ENCODE data around the gene PRPF6.
"Not testable (repeated sequence)": the region's sequence is repeated elsewhere in the genome, so short reads cannot be mapped to it uniquely, and the experiment has no call there.

PRPF6 gene

GRCh38 chr20:63957004-63957689 lies 23.8 kb upstream of the PRPF6 start:
- peaks cover 26% of the 10 kb centered on the region for H3K36me3 ChIP-seq (ENCODE audit: control insufficient read depth, insufficient read depth, low read length)
- H3K9ac ChIP-seq (ENCODE audit: low read length), result peak overlapping the region; percentile 62
- H3K9me3 ChIP-seq (ENCODE audit: control insufficient read depth, insufficient read depth, low read depth, low read length), result no peaks in the 10 kb centered on the region
- H3K27me3 ChIP-seq (ENCODE audit: control insufficient read depth, insufficient read depth, low read length), result no peaks in the 10 kb centered on the region
- peak overlapping the region; percentile 59; the same call in 1 of the 2 replicates for H3K27ac ChIP-seq (ENCODE audit: low read depth, low read length)
- H3K4me3 ChIP-seq (ENCODE audit: low read depth, low read length), result peak overlapping the region; percentile 82
- H3K4me1 ChIP-seq (ENCODE audit: control insufficient read depth, insufficient read depth, low read length), result peaks cover 30% of the 10 kb centered on the region

GRCh38 chr20:63957690-63958441 lies 23.1 kb upstream of the PRPF6 start:
- Histone ChIP-seq H3K27ac (ENCODE audit: low read depth, low read length) (peak overlapping the region; percentile 59; the same call in 1 of the 2 replicates), H3K9me3 (ENCODE audit: control insufficient read depth, insufficient read depth, low read depth, low read length) (no peaks in the 10 kb centered on the region), H3K4me3 (ENCODE audit: low read depth, low read length) (peak overlapping the region; percentile 82), H3K4me1 (ENCODE audit: control insufficient read depth, insufficient read depth, low read length) (peaks cover 30% of the 10 kb centered on the region), H3K27me3 (ENCODE audit: control insufficient read depth, insufficient read depth, low read length) (no peaks in the 10 kb centered on the region), H3K36me3 (ENCODE audit: control insufficient read depth, insufficient read depth, low read length) (peaks cover 34% of the 10 kb centered on the region), H3K9ac (ENCODE audit: low read length) (peak overlapping the region; percentile 62)

- no peak overlapping the region for H3K4me3 ChIP-seq (ENCODE audit: low read depth, low read length)
- H3K4me1 ChIP-seq (ENCODE audit: control insufficient read depth, insufficient read depth, low read length), result peaks cover 30% of the 10 kb centered on the region
- no peak overlapping the region for H3K9ac ChIP-seq (ENCODE audit: low read length)
- H3K27ac ChIP-seq (ENCODE audit: low read depth, low read length), result no peak overlapping the region
- H3K9me3 ChIP-seq (ENCODE audit: control insufficient read depth, insufficient read depth, low read depth, low read length), result no peaks in the 10 kb centered on the region
- H3K36me3 ChIP-seq (ENCODE audit: control insufficient read depth, insufficient read depth, low read length), result peaks cover 39% of the 10 kb centered on the region
- no peaks in the 10 kb centered on the region for H3K27me3 ChIP-seq (ENCODE audit: control insufficient read depth, insufficient read depth, low read length)
These were observed 22.5 kb upstream of the PRPF6 start for GRCh38 chr20:63958471-63958870.

GRCh38 chr20:63958964-63959698 lies 21.8 kb upstream of the PRPF6 start:
- no peak overlapping the region for H3K27ac ChIP-seq (ENCODE audit: low read depth, low read length)

GRCh38 chr20:63959699-63960075 lies 21.2 kb upstream of the PRPF6 start:
- peaks cover 46% of the 10 kb centered on the region for H3K36me3 ChIP-seq (ENCODE audit: control insufficient read depth, insufficient read depth, low read length)
- no peak overlapping the region for H3K27ac ChIP-seq (ENCODE audit: low read depth, low read length)
- no peak overlapping the region for H3K4me3 ChIP-seq (ENCODE audit: low read depth, low read length)
- no peak overlapping the region for H3K9ac ChIP-seq (ENCODE audit: low read length)
- H3K9me3 ChIP-seq (ENCODE audit: control insufficient read depth, insufficient read depth, low read depth, low read length), result no peaks in the 10 kb centered on the region
- H3K27me3 ChIP-seq (ENCODE audit: control insufficient read depth, insufficient read depth, low read length), result no peaks in the 10 kb centered on the region
- H3K4me1 ChIP-seq (ENCODE audit: control insufficient read depth, insufficient read depth, low read length), result peaks cover 20% of the 10 kb centered on the region

More at GRCh38 chr20:63958964-63959698, 21.8 kb upstream of the PRPF6 start:
- no peak overlapping the region for H3K4me3 ChIP-seq (ENCODE audit: low read depth, low read length)
- peaks cover 45% of the 10 kb centered on the region for H3K36me3 ChIP-seq (ENCODE audit: control insufficient read depth, insufficient read depth, low read length)
- H3K9me3 ChIP-seq (ENCODE audit: control insufficient read depth, insufficient read depth, low read depth, low read length), result no peaks in the 10 kb centered on the region
- H3K4me1 ChIP-seq (ENCODE audit: control insufficient read depth, insufficient read depth, low read length), result peaks cover 26% of the 10 kb centered on the region
- no peaks in the 10 kb centered on the region for H3K27me3 ChIP-seq (ENCODE audit: control insufficient read depth, insufficient read depth, low read length)
- no peak overlapping the region for H3K9ac ChIP-seq (ENCODE audit: low read length)

GRCh38 chr20:63960654-63961621 lies 20.0 kb upstream of the PRPF6 start:
- Histone ChIP-seq H3K4me1 (ENCODE audit: control insufficient read depth, insufficient read depth, low read length) (peaks cover 20% of the 10 kb centered on the region), H3K36me3 (ENCODE audit: control insufficient read depth, insufficient read depth, low read length) (peaks cover 47% of the 10 kb centered on the region)
- not testable (repeated sequence) for H3K9ac ChIP-seq (ENCODE audit: low read length); H3K4me3 ChIP-seq (ENCODE audit: low read depth, low read length); H3K9me3 ChIP-seq (ENCODE audit: control insufficient read depth, insufficient read depth, low read depth, low read length); H3K27ac ChIP-seq (ENCODE audit: low read depth, low read length); H3K27me3 ChIP-seq (ENCODE audit: control insufficient read depth, insufficient read depth, low read length)

- Histone ChIP-seq H3K9me3 (ENCODE audit: control insufficient read depth, insufficient read depth, low read depth, low read length) (no peaks in the 10 kb centered on the region), H3K9ac (ENCODE audit: low read length) (no peak overlapping the region), H3K36me3 (ENCODE audit: control insufficient read depth, insufficient read depth, low read length) (peaks cover 56% of the 10 kb centered on the region), H3K27me3 (ENCODE audit: control insufficient read depth, insufficient read depth, low read length) (no peaks in the 10 kb centered on the region), H3K4me3 (ENCODE audit: low read depth, low read length) (no peak overlapping the region), H3K27ac (ENCODE audit: low read depth, low read length) (no peak overlapping the region), H3K4me1 (ENCODE audit: control insufficient read depth, insufficient read depth, low read length) (peaks cover 20% of the 10 kb centered on the region)
These were observed 19.1 kb upstream of the PRPF6 start for GRCh38 chr20:63961664-63962425.

GRCh38 chr20:63962426-63963347 lies 18.2 kb upstream of the PRPF6 start:
- H3K4me3 ChIP-seq (ENCODE audit: low read depth, low read length), result no peak overlapping the region
- no peak overlapping the region for H3K9ac ChIP-seq (ENCODE audit: low read length)
- peaks cover 20% of the 10 kb centered on the region for H3K4me1 ChIP-seq (ENCODE audit: control insufficient read depth, insufficient read depth, low read length)
- no peak overlapping the region for H3K27ac ChIP-seq (ENCODE audit: low read depth, low read length)
- no peaks in the 10 kb centered on the region for H3K27me3 ChIP-seq (ENCODE audit: control insufficient read depth, insufficient read depth, low read length)
- H3K36me3 ChIP-seq (ENCODE audit: control insufficient read depth, insufficient read depth, low read length), result peaks cover 64% of the 10 kb centered on the region
- no peaks in the 10 kb centered on the region for H3K9me3 ChIP-seq (ENCODE audit: control insufficient read depth, insufficient read depth, low read depth, low read length)

GRCh38 chr20:63963348-63963741 lies 17.6 kb upstream of the PRPF6 start:
- H3K9me3 ChIP-seq (ENCODE audit: control insufficient read depth, insufficient read depth, low read depth, low read length), result no peaks in the 10 kb centered on the region
- H3K4me3 ChIP-seq (ENCODE audit: low read depth, low read length), result no peak overlapping the region
- peaks cover 65% of the 10 kb centered on the region for H3K36me3 ChIP-seq (ENCODE audit: control insufficient read depth, insufficient read depth, low read length)
- no peak overlapping the region for H3K9ac ChIP-seq (ENCODE audit: low read length)
- no peaks in the 10 kb centered on the region for H3K27me3 ChIP-seq (ENCODE audit: control insufficient read depth, insufficient read depth, low read length)
- H3K4me1 ChIP-seq (ENCODE audit: control insufficient read depth, insufficient read depth, low read length), result peaks cover 15% of the 10 kb centered on the region
- H3K27ac ChIP-seq (ENCODE audit: low read depth, low read length), result no peak overlapping the region

All from HUES6 (cell line).